Measurements from ENCODE around the gene CNTNAP1. TPM values are rescaled to one million over a fixed set of nuclear protein-coding genes. Genes with fewer than 3 reads are reported as not detected.
"Not testable (repeated sequence)": the region's sequence is repeated elsewhere in the genome, so short reads cannot be mapped to it uniquely, and the experiment has no call there.

The CNTNAP1 gene
- total and polyA plus RNA-seq, 11 donors, result 1.3 to 17.9 (median 3.1) TPM

DNA sequence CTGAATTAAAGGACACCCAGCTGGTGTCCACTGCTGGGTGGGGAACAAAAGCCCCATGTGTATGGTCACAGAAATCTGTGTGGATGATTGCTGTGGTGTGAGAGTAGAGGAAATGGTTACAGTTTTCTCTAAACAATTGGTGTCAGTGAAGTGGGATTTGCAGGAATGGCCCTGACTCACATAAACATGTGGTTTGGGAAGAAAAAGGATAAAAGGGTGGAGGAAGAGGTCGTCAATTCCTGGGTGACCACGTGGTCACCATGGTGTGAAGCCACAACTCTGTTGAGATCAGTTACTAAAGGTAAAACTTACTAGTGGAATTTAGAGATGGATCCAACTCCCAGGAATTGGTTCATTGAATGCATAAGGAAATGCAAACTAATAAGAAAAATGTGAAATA is 26.8 kb upstream of the CNTNAP1 start:
- WGBS, 4 donors, result 69 to 83% (median 79%) methylated on average over 2 of the region's 2 CpGs
- H3K27ac ChIP-seq, result no peak overlapping the region
- H3K36me3 ChIP-seq, result no peaks in the 10 kb centered on the region
- intact Hi-C loops (cut with DNase I), result loop anchor here in 3 of 10 donors (5.0 kb wide), 2 partner anchors 33 to 38 kb away; no protein-coding TSS in a partner anchor
- peaks cover 0 to 31% (median 17%) of the 10 kb centered on the region in 12 donors for H3K4me1 ChIP-seq
- peaks cover 0 to 8% (median 0%) of the 10 kb centered on the region in 9 donors for H3K27me3 ChIP-seq
- DNase-seq, result no peak
- no peak for ATAC-seq
- H3K9me3 ChIP-seq, result no peaks in the 10 kb centered on the region
- no peak overlapping the region for H3K4me3 ChIP-seq
- no peak for TF ChIP-seq POLR2A (IDR thresholded peaks at IDR 0.05)
- TF ChIP-seq, protein P1, sequence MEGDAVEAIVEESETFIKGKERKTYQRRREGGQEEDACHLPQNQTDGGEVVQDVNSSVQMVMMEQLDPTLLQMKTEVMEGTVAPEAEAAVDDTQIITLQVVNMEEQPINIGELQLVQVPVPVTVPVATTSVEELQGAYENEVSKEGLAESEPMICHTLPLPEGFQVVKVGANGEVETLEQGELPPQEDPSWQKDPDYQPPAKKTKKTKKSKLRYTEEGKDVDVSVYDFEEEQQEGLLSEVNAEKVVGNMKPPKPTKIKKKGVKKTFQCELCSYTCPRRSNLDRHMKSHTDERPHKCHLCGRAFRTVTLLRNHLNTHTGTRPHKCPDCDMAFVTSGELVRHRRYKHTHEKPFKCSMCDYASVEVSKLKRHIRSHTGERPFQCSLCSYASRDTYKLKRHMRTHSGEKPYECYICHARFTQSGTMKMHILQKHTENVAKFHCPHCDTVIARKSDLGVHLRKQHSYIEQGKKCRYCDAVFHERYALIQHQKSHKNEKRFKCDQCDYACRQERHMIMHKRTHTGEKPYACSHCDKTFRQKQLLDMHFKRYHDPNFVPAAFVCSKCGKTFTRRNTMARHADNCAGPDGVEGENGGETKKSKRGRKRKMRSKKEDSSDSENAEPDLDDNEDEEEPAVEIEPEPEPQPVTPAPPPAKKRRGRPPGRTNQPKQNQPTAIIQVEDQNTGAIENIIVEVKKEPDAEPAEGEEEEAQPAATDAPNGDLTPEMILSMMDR (IDR thresholded peaks at IDR 0.05), result no peak

DNA sequence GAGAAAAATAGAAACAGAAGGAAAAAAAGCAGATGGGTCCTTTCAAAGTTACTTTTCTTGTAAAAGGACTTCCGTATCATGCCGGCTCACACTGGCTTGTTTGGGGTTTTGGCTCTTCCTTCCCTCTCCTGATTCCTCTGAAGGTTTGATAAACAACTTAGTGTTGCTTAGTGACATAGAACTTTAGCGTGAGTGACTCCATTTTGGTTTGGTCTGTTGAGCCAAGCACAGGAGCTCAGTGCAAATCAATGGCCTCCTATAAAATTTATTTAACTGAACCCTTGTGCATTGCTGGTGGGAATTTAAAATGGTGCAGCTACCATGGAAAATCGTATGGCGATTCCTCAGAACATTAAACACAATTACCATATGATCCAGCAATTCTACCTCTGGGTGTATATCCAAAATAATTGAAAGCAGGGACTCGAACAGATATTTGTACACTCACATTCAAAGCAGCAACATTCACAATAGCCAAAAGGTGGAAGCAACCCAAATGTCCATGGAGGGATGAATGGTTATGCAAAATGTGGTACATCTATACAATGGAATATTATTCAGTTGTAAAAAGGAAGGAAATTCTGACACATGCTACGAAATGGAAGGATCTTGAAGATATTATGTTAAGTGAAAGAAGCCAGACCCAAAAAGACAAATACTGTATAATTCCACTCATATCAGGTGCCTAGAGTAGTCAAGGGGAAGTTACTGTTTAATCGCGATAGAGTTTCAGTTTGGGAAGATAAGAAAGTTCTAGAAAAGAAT is 24.3 kb upstream of the CNTNAP1 start:
- 85 to 90% (median 89%) methylated on average over 9 of the region's 9 CpGs for WGBS, 4 donors
- TF ChIP-seq, protein P1 (IDR thresholded peaks at IDR 0.05), result no peak
- TF ChIP-seq POLR2A (IDR thresholded peaks at IDR 0.05), result no peak
- Histone ChIP-seq H3K27ac (no peak overlapping the region), H3K4me3 (no peak overlapping the region), H3K36me3 (peaks cover 0 to 20% (median 4%) of the 10 kb centered on the region in 9 donors), H3K27me3 (peaks cover 0 to 8% (median 0%) of the 10 kb centered on the region in 9 donors), H3K9me3 (no peaks in the 10 kb centered on the region), H3K4me1 (peaks cover 0 to 38% (median 17%) of the 10 kb centered on the region in 12 donors)
- no peak for DNase-seq
- ATAC-seq, result no peak
- intact Hi-C loops (cut with DNase I), result loop anchor here in 3 of 10 donors (5.0 kb wide), 2 partner anchors 36 to 41 kb away; no protein-coding TSS in a partner anchor

DNA sequence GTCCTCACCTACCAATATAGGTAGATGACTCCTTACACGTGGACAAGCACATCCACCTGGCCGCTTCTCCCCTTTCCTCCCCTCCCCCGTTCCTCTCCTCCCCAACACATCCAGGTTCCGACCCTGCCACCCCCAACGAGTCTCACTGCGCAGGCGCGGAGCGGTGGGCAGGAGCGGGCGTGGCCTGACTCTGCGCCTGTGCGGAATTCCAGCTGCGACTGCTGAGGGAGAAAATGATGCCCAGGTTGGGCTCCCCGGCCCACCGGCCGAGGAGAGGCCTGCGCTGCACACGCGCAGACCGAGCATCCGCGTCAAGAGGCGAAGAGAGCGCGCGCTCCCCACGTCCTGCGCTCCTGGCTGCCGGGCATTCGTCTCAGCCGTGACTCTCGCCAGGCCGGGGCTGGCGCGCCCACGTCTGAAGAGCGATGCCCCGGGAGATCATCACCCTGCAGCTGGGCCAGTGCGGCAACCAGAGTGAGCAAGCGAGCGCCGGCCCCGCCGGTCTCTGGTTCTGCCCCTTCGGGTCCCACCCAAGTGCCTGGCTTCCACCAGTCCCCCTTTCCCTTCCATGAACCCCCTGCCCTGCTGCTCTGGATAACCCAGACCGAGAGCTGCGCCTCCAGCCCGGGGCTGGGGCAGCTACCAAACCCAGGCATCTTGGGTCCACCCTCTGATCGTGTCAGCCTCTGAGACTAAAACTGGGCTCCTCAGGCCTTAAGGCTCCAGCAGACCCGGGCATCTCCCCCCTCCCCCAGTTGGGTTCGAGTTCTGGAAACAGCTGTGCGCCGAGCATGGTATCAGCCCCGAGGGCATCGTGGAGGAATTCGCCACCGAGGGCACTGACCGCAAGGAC is 23.0 kb upstream of the CNTNAP1 start, which contains the start of gene TUBG2:
TUBG2 (plus strand) TSS at position 206 of the 853 bp plus-strand sequence; CDS start at position 426, 220 bp downstream.
- Histone ChIP-seq H3K4me3 (peak within 1 kb of the TSS; percentile 54 to 94 (median 74)), H3K4me1 (peaks cover 0 to 26% (median 9%) of the 10 kb centered on the region in 12 donors), H3K9me3 (no peaks in the 10 kb centered on the region), H3K27ac (peak within 1 kb of the TSS in 11 of 12 donors; percentile 65 to 88 (median 80)), H3K27me3 (no peaks in the 10 kb centered on the region), H3K36me3 (peaks cover 0 to 33% (median 12%) of the 10 kb centered on the region in 9 donors)
- 2 to 4% (median 2%) methylated on average over 30 to 59 of the region's 59 CpGs for WGBS, 4 donors
- TF ChIP-seq POLR2A (IDR thresholded peaks at IDR 0.05), result peak in 1 of 2 donors; percentile 77
- TF ChIP-seq, protein P1 (IDR thresholded peaks at IDR 0.05), result peak in 1 of 12 donors; percentile 10
- intact Hi-C loops (cut with DNase I), result loop anchor here in 3 of 10 donors (5.0 kb wide), 2 partner anchors 37 to 42 kb away; no protein-coding TSS in a partner anchor
- ATAC-seq, result peak; percentile 89 to 97 (median 95)
- DNase-seq, result peak; percentile 89 to 94 (median 92)

DNA sequence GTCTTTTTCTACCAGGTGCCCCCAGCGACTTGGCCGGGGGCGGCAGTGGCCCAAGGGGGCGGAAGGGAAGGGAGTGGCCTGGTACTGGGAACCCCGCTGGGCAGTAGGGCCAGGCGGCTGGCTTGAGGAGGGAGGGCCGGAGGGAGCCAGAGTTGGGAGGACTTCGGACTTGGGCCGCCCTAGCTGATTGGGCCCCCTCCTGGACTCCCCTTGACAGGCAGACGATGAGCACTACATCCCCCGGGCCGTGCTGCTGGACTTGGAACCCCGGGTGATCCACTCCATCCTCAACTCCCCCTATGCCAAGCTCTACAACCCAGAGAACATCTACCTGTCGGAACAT is 22.4 kb upstream of the CNTNAP1 start:
- intact Hi-C loops (cut with DNase I), result loop anchor here in 3 of 10 donors (5.0 kb wide), 2 partner anchors 38 to 43 kb away; no protein-coding TSS in a partner anchor
- H3K9me3 ChIP-seq, DNase-seq, H3K27me3 ChIP-seq: not testable (repeated sequence)
- 35 to 100% (median 80%) methylated on average over 1 to 6 of the region's 14 CpGs for WGBS, 4 donors
- Histone ChIP-seq H3K27ac (peak overlapping the region in 8 of 12 donors; percentile 68 to 88 (median 82)), H3K36me3 (peaks cover 0 to 39% (median 16%) of the 10 kb centered on the region in 9 donors), H3K4me3 (peak overlapping the region in 9 of 12 donors; percentile 64 to 94 (median 79)), H3K4me1 (peaks cover 0 to 23% (median 7%) of the 10 kb centered on the region in 12 donors)
- ATAC-seq, result peak in 3 of 4 donors; percentile 14 to 34 (median 31)
